Suprapubic skin (tissue), 3 donors: ENCODE measurements around the gene ALKBH2.
"Not testable (repeated sequence)": the region's sequence is repeated elsewhere in the genome, so short reads cannot be mapped to it uniquely, and the experiment has no call there.

Source experiments
- POLR2AphosphoS5 ChIP-seq, 3 donors: sonication (generic); formaldehyde crosslinking; IDR thresholded peaks; one replicate each; pipeline ENCODE4 v1.6.1; 2017; ENCODE audit warnings: antibody characterized with exemption in 3 of 3
- TF ChIP-seq, protein P1 (sequence below), 2 donors: fragments of 200-600 bp in 1 of 2; fragments of 450-650 bp in 1 of 2; sonication (generic) in 1 of 2; IDR thresholded peaks; one replicate each; pipeline ENCODE4 v1.5.1; 2016 to 2019; ENCODE audit warnings: antibody characterized with exemption in 2 of 2, mild to moderate bottlenecking in 1 of 2, moderate library complexity in 1 of 2

DNA sequence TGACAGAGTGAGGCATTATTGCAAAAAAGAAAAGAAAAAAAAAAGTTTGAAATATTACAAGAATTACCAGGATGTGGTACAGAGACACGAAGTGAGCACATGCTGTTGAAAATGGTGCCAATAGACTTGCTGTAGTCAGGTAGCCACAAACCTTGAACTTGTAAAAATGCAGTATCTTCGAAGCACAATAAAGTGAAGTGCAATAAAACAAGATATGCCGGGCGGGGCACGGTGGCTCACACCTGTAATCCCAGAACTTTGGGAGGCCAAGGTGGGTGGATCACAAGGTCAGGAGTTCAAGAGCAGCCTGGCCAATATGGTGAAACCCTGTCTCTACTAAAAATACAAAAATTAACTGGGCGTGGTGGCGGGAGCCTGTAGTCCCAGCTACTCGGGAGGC, 43.5 kb downstream of the ALKBH2 start:
- not testable (repeated sequence) for TF ChIP-seq POLR2AphosphoS5 (IDR thresholded peaks at IDR 0.05)
- TF ChIP-seq, protein P1, sequence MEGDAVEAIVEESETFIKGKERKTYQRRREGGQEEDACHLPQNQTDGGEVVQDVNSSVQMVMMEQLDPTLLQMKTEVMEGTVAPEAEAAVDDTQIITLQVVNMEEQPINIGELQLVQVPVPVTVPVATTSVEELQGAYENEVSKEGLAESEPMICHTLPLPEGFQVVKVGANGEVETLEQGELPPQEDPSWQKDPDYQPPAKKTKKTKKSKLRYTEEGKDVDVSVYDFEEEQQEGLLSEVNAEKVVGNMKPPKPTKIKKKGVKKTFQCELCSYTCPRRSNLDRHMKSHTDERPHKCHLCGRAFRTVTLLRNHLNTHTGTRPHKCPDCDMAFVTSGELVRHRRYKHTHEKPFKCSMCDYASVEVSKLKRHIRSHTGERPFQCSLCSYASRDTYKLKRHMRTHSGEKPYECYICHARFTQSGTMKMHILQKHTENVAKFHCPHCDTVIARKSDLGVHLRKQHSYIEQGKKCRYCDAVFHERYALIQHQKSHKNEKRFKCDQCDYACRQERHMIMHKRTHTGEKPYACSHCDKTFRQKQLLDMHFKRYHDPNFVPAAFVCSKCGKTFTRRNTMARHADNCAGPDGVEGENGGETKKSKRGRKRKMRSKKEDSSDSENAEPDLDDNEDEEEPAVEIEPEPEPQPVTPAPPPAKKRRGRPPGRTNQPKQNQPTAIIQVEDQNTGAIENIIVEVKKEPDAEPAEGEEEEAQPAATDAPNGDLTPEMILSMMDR (IDR thresholded peaks at IDR 0.05): not testable (repeated sequence)
